ENCODE data around the gene ASPSCR1.

Gene ASPSCR1

DNA sequence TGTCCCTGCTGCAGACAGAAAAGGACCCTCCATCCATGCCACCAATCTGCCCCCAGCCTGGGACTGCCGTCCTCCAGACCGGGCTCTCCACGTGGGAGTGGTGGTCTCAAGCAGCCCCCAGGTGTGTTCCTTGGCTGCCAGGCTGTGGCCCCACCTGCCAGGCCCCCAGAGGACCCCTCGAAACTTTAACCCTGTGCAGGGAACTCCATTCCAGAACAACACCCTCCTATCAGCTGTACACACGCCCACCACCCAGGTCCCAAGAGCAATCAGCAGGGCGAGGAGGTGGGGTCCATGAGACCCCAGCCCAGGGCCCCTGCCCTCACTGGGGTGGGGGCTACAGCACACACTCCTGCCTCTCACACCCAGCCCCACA, 41.7 kb upstream of the ASPSCR1 start:
- TF ChIP-seq, protein P1, sequence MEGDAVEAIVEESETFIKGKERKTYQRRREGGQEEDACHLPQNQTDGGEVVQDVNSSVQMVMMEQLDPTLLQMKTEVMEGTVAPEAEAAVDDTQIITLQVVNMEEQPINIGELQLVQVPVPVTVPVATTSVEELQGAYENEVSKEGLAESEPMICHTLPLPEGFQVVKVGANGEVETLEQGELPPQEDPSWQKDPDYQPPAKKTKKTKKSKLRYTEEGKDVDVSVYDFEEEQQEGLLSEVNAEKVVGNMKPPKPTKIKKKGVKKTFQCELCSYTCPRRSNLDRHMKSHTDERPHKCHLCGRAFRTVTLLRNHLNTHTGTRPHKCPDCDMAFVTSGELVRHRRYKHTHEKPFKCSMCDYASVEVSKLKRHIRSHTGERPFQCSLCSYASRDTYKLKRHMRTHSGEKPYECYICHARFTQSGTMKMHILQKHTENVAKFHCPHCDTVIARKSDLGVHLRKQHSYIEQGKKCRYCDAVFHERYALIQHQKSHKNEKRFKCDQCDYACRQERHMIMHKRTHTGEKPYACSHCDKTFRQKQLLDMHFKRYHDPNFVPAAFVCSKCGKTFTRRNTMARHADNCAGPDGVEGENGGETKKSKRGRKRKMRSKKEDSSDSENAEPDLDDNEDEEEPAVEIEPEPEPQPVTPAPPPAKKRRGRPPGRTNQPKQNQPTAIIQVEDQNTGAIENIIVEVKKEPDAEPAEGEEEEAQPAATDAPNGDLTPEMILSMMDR (conservative IDR thresholded peaks at IDR 0.05) = no peak
- H3K27ac ChIP-seq = peak overlapping the region; percentile 91

DNA sequence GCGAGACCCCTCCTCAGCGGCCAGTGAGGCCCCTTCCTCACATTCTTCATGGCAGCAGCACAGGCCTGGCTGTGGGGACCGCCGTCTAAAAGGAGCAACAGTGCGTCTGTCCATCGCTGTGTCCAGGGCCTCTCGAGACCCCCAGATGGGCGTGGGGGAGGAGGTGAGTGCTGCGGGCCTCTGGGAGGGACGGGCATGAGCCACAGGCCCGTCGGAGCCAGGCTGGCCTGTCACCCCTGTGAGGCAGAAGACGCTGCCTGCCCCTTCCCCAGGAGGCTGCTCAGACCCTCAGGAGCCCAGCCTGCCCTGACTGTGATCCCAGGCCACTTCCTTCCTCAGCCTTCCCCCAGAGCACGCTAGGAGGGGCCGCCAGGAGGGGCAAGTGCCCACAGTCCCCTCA, 38.2 kb upstream of the ASPSCR1 start:
- H3K27ac ChIP-seq = no peak overlapping the region
- TF ChIP-seq, protein P1 (conservative IDR thresholded peaks at IDR 0.05) = no peak

- TF ChIP-seq, protein P1 (conservative IDR thresholded peaks at IDR 0.05) = no peak
These were observed 37.5 kb upstream of the ASPSCR1 start for GRCh38 chr17:81939881-81940385.

GRCh38 chr17:81940538-81941483, 36.6 kb upstream of the ASPSCR1 start:
- no peak overlapping the region for H3K27ac ChIP-seq

More at GRCh38 chr17:81939881-81940385, 37.5 kb upstream of the ASPSCR1 start:
- no peak overlapping the region for H3K27ac ChIP-seq

GRCh38 chr17:81941484-81942166, 35.8 kb upstream of the ASPSCR1 start:
- H3K27ac ChIP-seq = no peak overlapping the region
- TF ChIP-seq, protein P1 (conservative IDR thresholded peaks at IDR 0.05) = no peak

More at GRCh38 chr17:81940538-81941483, 36.6 kb upstream of the ASPSCR1 start:
- TF ChIP-seq, protein P1 (conservative IDR thresholded peaks at IDR 0.05) = no peak

DNA sequence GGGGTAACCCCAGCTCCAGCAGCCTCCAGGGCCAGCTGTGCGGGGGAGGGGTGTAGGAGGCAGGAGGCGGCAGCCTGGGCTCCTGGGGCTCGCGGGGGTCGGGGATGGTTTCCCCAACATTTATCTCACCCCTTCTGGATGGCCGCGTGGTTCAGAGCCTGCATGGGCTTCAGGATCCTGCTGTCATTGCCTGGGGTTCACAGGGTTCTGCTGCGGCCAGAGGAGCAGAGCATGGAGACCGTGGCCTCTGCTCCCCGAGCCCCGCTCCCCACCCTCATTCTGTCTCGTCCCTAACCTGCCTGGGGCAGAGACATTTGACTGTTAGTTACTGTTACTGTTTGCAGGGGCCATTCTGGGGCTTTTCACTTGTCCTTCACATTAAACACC, 35.3 kb upstream of the ASPSCR1 start:
- TF ChIP-seq, protein P1 (conservative IDR thresholded peaks at IDR 0.05) = no peak
- H3K27ac ChIP-seq = no peak overlapping the region

DNA sequence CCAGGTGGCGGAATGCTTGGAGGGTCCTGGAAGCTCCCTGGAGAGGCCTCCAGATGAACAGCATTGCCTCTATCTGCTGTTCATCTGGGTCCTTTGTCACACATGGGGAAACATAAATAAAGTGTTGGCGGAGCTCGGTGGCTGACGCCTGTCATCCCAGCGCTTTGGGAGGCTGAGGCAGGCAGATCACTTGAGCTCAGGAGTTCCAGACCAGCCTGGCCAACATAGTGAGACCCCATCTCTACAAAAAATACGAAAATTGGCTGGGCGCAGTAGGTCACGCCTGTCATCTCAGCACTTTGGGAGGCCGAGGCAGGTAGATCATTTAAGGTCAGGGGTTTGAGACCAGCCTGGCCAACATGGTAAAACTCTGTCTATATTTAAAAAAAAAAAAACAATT, 32.6 kb upstream of the ASPSCR1 start:
- TF ChIP-seq, protein P1 (conservative IDR thresholded peaks at IDR 0.05) = no peak
- no peak overlapping the region for H3K27ac ChIP-seq
